Neural cell (in vitro differentiated cells): ENCODE data around the gene GNG4. TPM values are rescaled to one million over a fixed set of nuclear protein-coding genes. Genes with fewer than 3 reads are reported as not detected.

Experiments
- H2AFZ ChIP-seq: fragments of 200-600, 300-800 bp; sonication (generic), shearing (Covaris generic); 2 replicates; pipeline ENCODE4 v1.6.0; 2014; ENCODE audit warnings: low read depth, mild to moderate bottlenecking, antibody characterized with exemption, low read length, moderate library complexity
- H3F3A ChIP-seq: fragments of 200-600 bp; shearing (Covaris generic); 2 replicates; pipeline ENCODE4 v1.6.1; 2016; ENCODE audit warnings: mild to moderate bottlenecking, moderate library complexity, mixed read lengths, antibody characterized with exemption, low read length; ENCODE audit not compliant: insufficient read depth, poor library complexity, severe bottlenecking
- H3K27ac ChIP-seq: fragments of 200-600, 300-800 bp; sonication (generic), shearing (Covaris generic); 2 replicates; pipeline ENCODE4 v1.5.1; 2014; ENCODE audit warnings: mild to moderate bottlenecking, low read length, moderate library complexity
- H3K27me3 ChIP-seq: fragments of 300-800, 200-600 bp; sonication (generic), shearing (Covaris generic); 2 replicates; pipeline ENCODE4 v1.6.0; 2014; ENCODE audit warnings: mild to moderate bottlenecking, low read depth, low read length, moderate library complexity; ENCODE audit not compliant: insufficient read depth
- H3K36me3 ChIP-seq: fragments of 300-800, 200-600 bp; sonication (generic), shearing (Covaris generic); 2 replicates; pipeline ENCODE4 v1.5.1; 2014; ENCODE audit warnings: mild to moderate bottlenecking, antibody characterized with exemption, low read length, moderate library complexity; ENCODE audit not compliant: insufficient read depth
- H3K4me2 ChIP-seq: fragments of 300-800, 200-600 bp; sonication (generic), shearing (Covaris generic); 2 replicates; pipeline ENCODE4 v1.6.0; 2014; ENCODE audit warnings: mild to moderate bottlenecking, low read length
- H3K4me3 ChIP-seq: fragments of 300-800, 200-600 bp; sonication (generic), shearing (Covaris generic); 2 replicates; pipeline ENCODE4 v1.5.1; 2014; ENCODE audit warnings: mild to moderate bottlenecking, low read length, moderate library complexity
- H3K79me2 ChIP-seq: fragments of 200-600 bp; shearing (Covaris generic); replicated peaks from 2 replicates; pipeline ENCODE4 v1.6.0; 2014; ENCODE audit warnings: mild to moderate bottlenecking, low read length, moderate library complexity; ENCODE audit not compliant: insufficient read depth
- H3K9ac ChIP-seq: fragments of 300-800, 200-600 bp; sonication (generic), shearing (Covaris generic); 2 replicates; pipeline ENCODE4 v1.6.1; 2016; ENCODE audit warnings: mild to moderate bottlenecking, low read length, mixed read lengths
- H3K9me2 ChIP-seq: fragments of 200-600 bp; shearing (Covaris generic); 2 replicates; pipeline ENCODE4 v1.6.1; 2016; ENCODE audit warnings: mild to moderate bottlenecking, low read length, mixed read lengths; ENCODE audit not compliant: insufficient read depth
- H3K9me3 ChIP-seq: fragments of 200-600, 300-800 bp; sonication (generic), shearing (Covaris generic); 2 replicates; pipeline ENCODE4 v1.6.1; 2016; ENCODE audit warnings: mild to moderate bottlenecking, mixed run types, low read length, moderate library complexity, mixed read lengths
- H4K20me1 ChIP-seq: fragments of 200-600 bp; shearing (Covaris generic); 2 replicates; pipeline ENCODE4 v1.6.1; 2016; ENCODE audit warnings: mild to moderate bottlenecking, mixed run types; ENCODE audit not compliant: insufficient read depth
- CTCF ChIP-seq: fragments of 450-650 bp; IDR thresholded peaks from 2 replicates; pipeline ENCODE4 v1.5.1; 2014; ENCODE audit warnings: antibody characterized with exemption, mild to moderate bottlenecking, moderate library complexity; ENCODE audit not compliant: poor library complexity, severe bottlenecking
- EP300 ChIP-seq: fragments of 450-650 bp; conservative IDR thresholded peaks from 2 replicates; pipeline ENCODE4 v1.6.1; 2014; ENCODE audit warnings: antibody characterized with exemption, mild to moderate bottlenecking, moderate library complexity; ENCODE audit not compliant: poor library complexity, severe bottlenecking
- EZH2 ChIP-seq: fragments of 200-600, 300-800 bp; shearing (Covaris generic), sonication (generic); IDR thresholded peaks from 2 replicates; pipeline ENCODE4 v1.6.1; 2014; ENCODE audit warnings: antibody characterized with exemption, low read length, borderline replicate concordance, mild to moderate bottlenecking; ENCODE audit not compliant: insufficient read depth, poor library complexity, severe bottlenecking
- MXI1 ChIP-seq: fragments of 450-650 bp; conservative IDR thresholded peaks from 2 replicates; pipeline ENCODE4 v1.6.1; 2014; ENCODE audit warnings: antibody characterized with exemption, mild to moderate bottlenecking; ENCODE audit not compliant: poor library complexity, severe bottlenecking
- POLR2AphosphoS5 ChIP-seq: IDR thresholded peaks from 2 replicates; pipeline ENCODE4 v1.6.1; 2012
- RAD21 ChIP-seq: fragments of 450-650 bp; conservative IDR thresholded peaks from 2 replicates; pipeline ENCODE4 v1.6.1; 2014; ENCODE audit warnings: antibody characterized with exemption, mild to moderate bottlenecking, moderate library complexity
- REST ChIP-seq: IDR thresholded peaks from 2 replicates; pipeline ENCODE4 v1.6.1; 2012; ENCODE audit warnings: borderline replicate concordance
- SMC3 ChIP-seq: fragments of 450-650 bp; conservative IDR thresholded peaks from 2 replicates; pipeline ENCODE4 v1.6.1; 2014; ENCODE audit warnings: antibody characterized with exemption, mild to moderate bottlenecking, moderate library complexity; ENCODE audit not compliant: poor library complexity
- TAF1 ChIP-seq: IDR thresholded peaks from 2 replicates; pipeline ENCODE4 v1.6.1; 2012; ENCODE audit warnings: low read depth
- polyA plus RNA-seq: library from polyadenylated mRNA; depleted of rRNA; stranded (reverse); fragments of >200 nt; gene quantifications from 2 replicates; pipeline ENCODE4 v1.2.3, GENCODE V29; 2014

The GNG4 gene
- polyA plus RNA-seq, 1 donor from 2014 or later, result 63.2 TPM

GRCh38 chr1:235659186-235659771 is 9.7 kb upstream of the GNG4 start:
- H3K9ac ChIP-seq, result no peak overlapping the region
- H3K4me3 ChIP-seq, result no peak overlapping the region
- H4K20me1 ChIP-seq, result no peaks in the 10 kb centered on the region
- H3K9me3 ChIP-seq, result no peaks in the 10 kb centered on the region
- no peaks in the 10 kb centered on the region for H3K36me3 ChIP-seq
- H3K79me2 ChIP-seq, result no peaks in the 10 kb centered on the region
- H3K27ac ChIP-seq, result no peak overlapping the region
- no peak overlapping the region for H3K4me2 ChIP-seq
- no peaks in the 10 kb centered on the region for H3K9me2 ChIP-seq
- H3K27me3 ChIP-seq, result no peaks in the 10 kb centered on the region
- no peak overlapping the region for H2AFZ ChIP-seq
- no peaks in the 10 kb centered on the region for H3F3A ChIP-seq
- TF ChIP-seq EP300, result no peak
- no peak for TF ChIP-seq MXI1
- TF ChIP-seq POLR2AphosphoS5, result no peak
- TF ChIP-seq EZH2, result no peak
- TF ChIP-seq CTCF, result no peak
- TF ChIP-seq REST, result no peak
- no peak for TF ChIP-seq TAF1
- TF ChIP-seq SMC3, result no peak
- no peak for TF ChIP-seq RAD21

- no peaks in the 10 kb centered on the region for H3K27me3 ChIP-seq
- TF ChIP-seq REST (no peak), POLR2AphosphoS5 (no peak)
- H3K36me3 ChIP-seq, result no peaks in the 10 kb centered on the region
- H4K20me1 ChIP-seq, result no peaks in the 10 kb centered on the region
- no peak overlapping the region for H3K27ac ChIP-seq
- H3K4me3 ChIP-seq, result no peak overlapping the region
- H2AFZ ChIP-seq, result no peak overlapping the region
- H3K4me2 ChIP-seq, result no peak overlapping the region
- no peaks in the 10 kb centered on the region for H3K9me3 ChIP-seq
- H3F3A ChIP-seq, result no peaks in the 10 kb centered on the region
- no peaks in the 10 kb centered on the region for H3K79me2 ChIP-seq
- H3K9ac ChIP-seq, result no peak overlapping the region
- H3K9me2 ChIP-seq, result no peaks in the 10 kb centered on the region
These were observed 8.4 kb upstream of the GNG4 start for GRCh38 chr1:235657747-235658526.
